D721Med (cell line): ENCODE measurements around the gene PLEKHM2.

Experiments
- DNase-seq: peaks from one replicate; pipeline ENCODE4 v3.0.0; 2011; ENCODE audit warnings: low spot score; ENCODE audit not compliant: insufficient read length
- FAIRE-seq: peaks from 2 replicates; lab custom pipeline; 2011; peaks lifted over from hg19 to GRCh38; lab: Jason Lieb, UNC
- CTCF ChIP-seq: IDR thresholded peaks from 2 replicates; pipeline ENCODE4 v1.5.1; 2012; ENCODE audit warnings: mild to moderate bottlenecking, control low read depth; ENCODE audit not compliant: insufficient read depth; ENCODE audit errors: missing control alignments

Gene PLEKHM2

GRCh38 chr1:15719381-15720120 is 35.4 kb downstream of the PLEKHM2 start:
- TF ChIP-seq CTCF: no peak
- no peak for FAIRE-seq
- DNase-seq: no peak

- no peak for TF ChIP-seq CTCF
- no peak for DNase-seq
- FAIRE-seq: no peak
Observed at GRCh38 chr1:15720861-15721260, 36.7 kb downstream of the PLEKHM2 start.

GRCh38 chr1:15722411-15722810 is 38.3 kb downstream of the PLEKHM2 start:
- no peak for FAIRE-seq
- TF ChIP-seq CTCF: no peak

GRCh38 chr1:15722836-15723532 is 38.9 kb downstream of the PLEKHM2 start:
- FAIRE-seq: no peak
- no peak for DNase-seq
- no peak for TF ChIP-seq CTCF

More at GRCh38 chr1:15722411-15722810, 38.3 kb downstream of the PLEKHM2 start:
- DNase-seq: no peak

GRCh38 chr1:15723631-15724246 is 39.6 kb downstream of the PLEKHM2 start:
- no peak for DNase-seq
- TF ChIP-seq CTCF: no peak
- no peak for FAIRE-seq

- no peak for FAIRE-seq
- no peak for TF ChIP-seq CTCF
- DNase-seq: no peak
Observed at GRCh38 chr1:15724949-15725880, 41.1 kb downstream of the PLEKHM2 start.
